HEK293 (cell line): Measurements from ENCODE around the gene PRR16.

Experiments
- CTCF ChIA-PET: fragments of 350-600 bp; formaldehyde crosslinking; extraction: SDS; loops from one replicate; lab custom pipeline; 2021; ENCODE audit warnings: antibody characterized with exemption; lab: Yijun Ruan, JAX
- POLR2A ChIA-PET: fragments of 300-600 bp; formaldehyde crosslinking; extraction: SDS; loops from one replicate; lab custom pipeline; 2020; ENCODE audit warnings: antibody characterized with exemption, inconsistent platforms; lab: Yijun Ruan, JAX
- H3K27ac ChIP-seq: fragments of 200-500 bp; sonication (Bioruptor generic); 2 replicates; pipeline ENCODE4 v1.5.1; 2014; ENCODE audit warnings: low read depth, low read length, control low read depth, inconsistent platforms; ENCODE audit errors: extremely low read depth
- H3K36me3 ChIP-seq, 2 experiments: fragments of 200-500 bp in 1 of 2; sonication (Bioruptor generic) in 1 of 2; 1 replicate in 1 of 2; 2 replicates in 1 of 2; pipeline ENCODE4 v1.5.1; 2014 to 2017; ENCODE audit warnings: inconsistent platforms in 2 of 2, low read length in 2 of 2; ENCODE audit not compliant: control insufficient read depth in 2 of 2, insufficient read depth in 1 of 2
- H3K4me1 ChIP-seq: fragments of 200-500 bp; sonication (Bioruptor generic); 2 replicates; pipeline ENCODE4 v1.5.1; 2014; ENCODE audit warnings: mild to moderate bottlenecking, low read length, inconsistent platforms; ENCODE audit not compliant: control insufficient read depth, insufficient read depth
- H3K4me3 ChIP-seq: 2 replicates; pipeline ENCODE4 v1.5.1; 2011; ENCODE audit warnings: low read depth, mild to moderate bottlenecking, control low read depth, low read length, moderate library complexity
- H3K9me3 ChIP-seq: fragments of 200-500 bp; sonication (Bioruptor generic); 2 replicates; pipeline ENCODE4 v1.5.1; 2014; ENCODE audit warnings: low read depth, low read length, inconsistent platforms; ENCODE audit not compliant: control insufficient read depth, insufficient read depth
- BCL11A ChIP-seq: fragments of 450-650 bp; formaldehyde crosslinking; IDR thresholded peaks from 2 replicates; pipeline ENCODE4 v1.5.1; 2016; ENCODE audit warnings: low read depth, missing biosample characterization, missing genetic modification characterization
- HOXD13 ChIP-seq: sonication (generic); formaldehyde crosslinking; IDR thresholded peaks from 2 replicates; pipeline ENCODE4 v1.8.0; 2022; ENCODE audit warnings: missing genetic modification reagents, borderline replicate concordance
- RBAK ChIP-seq: fragments of 450-650 bp; formaldehyde crosslinking; IDR thresholded peaks from 2 replicates; pipeline ENCODE4 v1.5.1; 2016; ENCODE audit warnings: missing biosample characterization, missing genetic modification characterization
- SALL2 ChIP-seq: fragments of 450-650 bp; formaldehyde crosslinking; IDR thresholded peaks from 2 replicates; pipeline ENCODE4 v1.5.0; 2017; ENCODE audit warnings: missing biosample characterization, mild to moderate bottlenecking, missing genetic modification characterization, borderline replicate concordance
- SP2 ChIP-seq: fragments of 450-650 bp; formaldehyde crosslinking; IDR thresholded peaks from 2 replicates; pipeline ENCODE4 v1.5.1; 2016; ENCODE audit warnings: missing biosample characterization, missing genetic modification characterization
- TRIM28 ChIP-seq: IDR thresholded peaks from 2 replicates; pipeline ENCODE4 v1.6.1; 2011; ENCODE audit warnings: low read length, control low read depth, borderline replicate concordance
- ZBTB20 ChIP-seq: fragments of 450-650 bp; formaldehyde crosslinking; IDR thresholded peaks from 2 replicates; pipeline ENCODE4 v1.5.1; 2016; ENCODE audit warnings: missing biosample characterization, missing genetic modification characterization
- ZIC2 ChIP-seq: fragments of 450-650 bp; formaldehyde crosslinking; IDR thresholded peaks from 2 replicates; pipeline ENCODE4 v1.5.1; 2016; ENCODE audit warnings: missing biosample characterization, missing genetic modification characterization
- ZNF112 ChIP-seq: fragments of 450-650 bp; formaldehyde crosslinking; IDR thresholded peaks from 2 replicates; pipeline ENCODE4 v1.5.0; 2017; ENCODE audit warnings: missing biosample characterization, missing genetic modification characterization
- ZNF184 ChIP-seq: fragments of 450-650 bp; IDR thresholded peaks from 2 replicates; pipeline ENCODE4 v1.5.1; 2018; ENCODE audit warnings: missing biosample characterization, mild to moderate bottlenecking, missing genetic modification characterization
- ZNF19 ChIP-seq: fragments of 450-650 bp; formaldehyde crosslinking; IDR thresholded peaks from 2 replicates; pipeline ENCODE4; 2016; ENCODE audit warnings: missing biosample characterization, missing genetic modification characterization, low read depth
- ZNF202 ChIP-seq: fragments of 450-650 bp; formaldehyde crosslinking; IDR thresholded peaks from 2 replicates; pipeline ENCODE4 v1.5.1; 2016; ENCODE audit warnings: missing biosample characterization, missing genetic modification characterization, borderline replicate concordance
- ZNF24 ChIP-seq: fragments of 450-650 bp; formaldehyde crosslinking; IDR thresholded peaks from 2 replicates; pipeline ENCODE4 v1.5.1; 2016; ENCODE audit warnings: missing biosample characterization, missing genetic modification characterization
- ZNF354C ChIP-seq: fragments of 450-650 bp; formaldehyde crosslinking; IDR thresholded peaks from 2 replicates; pipeline ENCODE4 v1.5.1; 2016; ENCODE audit warnings: missing biosample characterization, missing genetic modification characterization, low read depth, borderline replicate concordance
- ZNF366 ChIP-seq: fragments of 450-650 bp; formaldehyde crosslinking; conservative IDR thresholded peaks from 2 replicates; pipeline ENCODE4 v1.5.1; 2016; ENCODE audit warnings: missing biosample characterization, missing genetic modification characterization
- ZNF37A ChIP-seq: fragments of 450-650 bp; IDR thresholded peaks from 2 replicates; pipeline ENCODE4 v1.5.1; 2018; ENCODE audit warnings: missing biosample characterization, missing genetic modification characterization
- ZNF521 ChIP-seq: fragments of 450-650 bp; formaldehyde crosslinking; IDR thresholded peaks from 2 replicates; pipeline ENCODE4 v1.5.1; 2017; ENCODE audit warnings: missing biosample characterization, mild to moderate bottlenecking, missing genetic modification characterization
- ZNF544 ChIP-seq: fragments of 450-650 bp; formaldehyde crosslinking; IDR thresholded peaks from 2 replicates; pipeline ENCODE4 v1.5.0; 2017; ENCODE audit warnings: missing biosample characterization, missing genetic modification characterization
- ZNF549 ChIP-seq: fragments of 450-650 bp; IDR thresholded peaks from 2 replicates; pipeline ENCODE4 v1.5.1; 2018; ENCODE audit warnings: missing biosample characterization, missing genetic modification characterization, mild to moderate bottlenecking, inconsistent platforms, moderate library complexity
- ZNF624 ChIP-seq: fragments of 450-650 bp; formaldehyde crosslinking; IDR thresholded peaks from 2 replicates; pipeline ENCODE4 v1.5.1; 2017; ENCODE audit warnings: missing biosample characterization, missing genetic modification characterization
- ZNF664 ChIP-seq: fragments of 450-650 bp; formaldehyde crosslinking; IDR thresholded peaks from 2 replicates; pipeline ENCODE4 v1.5.1; 2016; ENCODE audit warnings: missing biosample characterization, missing genetic modification characterization
- TF ChIP-seq, protein P1 (sequence below): fragments of 450-650 bp; formaldehyde crosslinking; IDR thresholded peaks from 2 replicates; pipeline ENCODE4 v1.5.1; 2016; ENCODE audit warnings: missing biosample characterization, missing genetic modification characterization
- TF ChIP-seq, protein P2 (sequence below): fragments of 450-650 bp; formaldehyde crosslinking; IDR thresholded peaks from 2 replicates; pipeline ENCODE4 v1.5.1; 2017; ENCODE audit warnings: missing biosample characterization, mild to moderate bottlenecking, missing genetic modification characterization, moderate library complexity
- TF ChIP-seq, protein P3 (sequence below): fragments of 450-650 bp; formaldehyde crosslinking; IDR thresholded peaks from 2 replicates; pipeline ENCODE4 v1.5.1; 2016; ENCODE audit warnings: missing biosample characterization, missing genetic modification characterization
- TF ChIP-seq, protein P4 (sequence below): fragments of 450-650 bp; formaldehyde crosslinking; IDR thresholded peaks from 2 replicates; pipeline ENCODE4 v1.5.1; 2016; ENCODE audit warnings: missing biosample characterization, missing genetic modification characterization, borderline replicate concordance
- TF ChIP-seq, protein P5 (sequence below): fragments of 450-650 bp; formaldehyde crosslinking; IDR thresholded peaks from 2 replicates; pipeline ENCODE4; 2016; ENCODE audit warnings: missing biosample characterization, missing genetic modification characterization
- TF ChIP-seq, protein P6 (sequence below): fragments of 450-650 bp; formaldehyde crosslinking; IDR thresholded peaks from 2 replicates; pipeline ENCODE4 v1.5.1; 2016; ENCODE audit warnings: missing biosample characterization, missing genetic modification characterization

Gene PRR16

DNA sequence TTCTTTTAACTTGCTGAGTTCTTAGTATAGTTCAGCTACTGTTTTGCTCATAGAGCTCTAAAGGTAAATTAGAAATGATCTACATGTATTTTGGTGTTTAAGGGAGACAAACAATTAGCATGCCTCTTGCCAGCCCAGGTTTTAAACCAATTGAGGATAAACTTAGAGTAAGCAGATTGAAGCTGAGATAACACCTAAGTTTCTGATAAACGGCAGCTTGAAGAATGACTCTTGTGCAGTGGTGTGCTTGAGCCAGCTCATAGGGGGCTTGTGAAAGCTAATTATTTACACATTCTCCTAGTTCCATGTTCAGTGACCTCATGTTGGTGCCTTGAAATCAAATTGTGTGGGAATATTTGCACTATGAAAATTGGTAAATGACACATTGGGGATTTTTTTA, 193.0 kb downstream of the PRR16 start (continued):
- TF ChIP-seq ZNF549 (tag by site-specific recombination) (no peak), ZNF37A (tag by site-specific recombination) (no peak), RBAK (no peak)
- TF ChIP-seq, protein P1, sequence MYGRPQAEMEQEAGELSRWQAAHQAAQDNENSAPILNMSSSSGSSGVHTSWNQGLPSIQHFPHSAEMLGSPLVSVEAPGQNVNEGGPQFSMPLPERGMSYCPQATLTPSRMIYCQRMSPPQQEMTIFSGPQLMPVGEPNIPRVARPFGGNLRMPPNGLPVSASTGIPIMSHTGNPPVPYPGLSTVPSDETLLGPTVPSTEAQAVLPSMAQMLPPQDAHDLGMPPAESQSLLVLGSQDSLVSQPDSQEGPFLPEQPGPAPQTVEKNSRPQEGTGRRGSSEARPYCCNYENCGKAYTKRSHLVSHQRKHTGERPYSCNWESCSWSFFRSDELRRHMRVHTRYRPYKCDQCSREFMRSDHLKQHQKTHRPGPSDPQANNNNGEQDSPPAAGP (tag by site-specific recombination) = no peak
- TF ChIP-seq, all 188 proteins: peak for 0

DNA sequence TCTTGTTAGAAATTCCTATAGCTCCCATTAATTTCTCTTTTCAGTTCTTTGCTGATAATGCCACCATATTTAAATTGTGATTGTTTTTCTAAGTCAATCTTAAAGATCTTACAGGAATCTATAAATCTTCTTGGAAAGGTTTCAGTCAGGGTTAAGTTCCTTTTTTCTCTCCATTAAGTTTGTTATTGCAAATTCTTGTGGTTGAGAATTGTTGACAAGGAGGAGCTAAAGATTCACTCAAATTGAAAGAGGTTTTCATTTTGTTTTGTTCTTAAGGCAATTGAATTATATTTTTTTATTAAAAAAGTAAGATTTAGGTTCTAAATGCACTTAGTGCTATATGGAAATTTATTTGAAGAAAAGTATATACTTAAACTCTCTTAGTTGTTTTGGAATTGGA, 213.4 kb downstream of the PRR16 start:
- POLR2A ChIA-PET = no interaction called here
- CTCF ChIA-PET = interaction anchor here (0.6 kb wide), 1 partner anchor 147 kb away, joined by 3 read pairs; no protein-coding TSS in a partner anchor
- TF ChIP-seq, protein P2, sequence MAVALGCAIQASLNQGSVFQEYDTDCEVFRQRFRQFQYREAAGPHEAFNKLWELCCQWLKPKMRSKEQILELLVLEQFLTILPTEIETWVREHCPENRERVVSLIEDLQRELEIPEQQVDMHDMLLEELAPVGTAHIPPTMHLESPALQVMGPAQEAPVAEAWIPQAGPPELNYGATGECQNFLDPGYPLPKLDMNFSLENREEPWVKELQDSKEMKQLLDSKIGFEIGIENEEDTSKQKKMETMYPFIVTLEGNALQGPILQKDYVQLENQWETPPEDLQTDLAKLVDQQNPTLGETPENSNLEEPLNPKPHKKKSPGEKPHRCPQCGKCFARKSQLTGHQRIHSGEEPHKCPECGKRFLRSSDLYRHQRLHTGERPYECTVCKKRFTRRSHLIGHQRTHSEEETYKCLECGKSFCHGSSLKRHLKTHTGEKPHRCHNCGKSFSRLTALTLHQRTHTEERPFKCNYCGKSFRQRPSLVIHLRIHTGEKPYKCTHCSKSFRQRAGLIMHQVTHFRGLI (tag by site-specific recombination) = no peak
- TF ChIP-seq ZNF112 (no peak), ZBTB20 (tag by site-specific recombination) (no peak), SALL2 (tag by site-specific recombination) (no peak), ZNF664 (tag by site-specific recombination) (no peak), ZNF19 (tag by site-specific recombination) (no peak), SP2 (tag by site-specific recombination) (no peak), ZNF202 (tag by site-specific recombination) (no peak), ZNF366 (tag by site-specific recombination) (no peak), HOXD13 (CRISPR knock-in tag) (no peak), TRIM28 (no peak), ZNF544 (tag by site-specific recombination) (no peak), ZNF354C (tag by site-specific recombination) (no peak), BCL11A (tag by site-specific recombination) (no peak)
- TF ChIP-seq, protein P3, sequence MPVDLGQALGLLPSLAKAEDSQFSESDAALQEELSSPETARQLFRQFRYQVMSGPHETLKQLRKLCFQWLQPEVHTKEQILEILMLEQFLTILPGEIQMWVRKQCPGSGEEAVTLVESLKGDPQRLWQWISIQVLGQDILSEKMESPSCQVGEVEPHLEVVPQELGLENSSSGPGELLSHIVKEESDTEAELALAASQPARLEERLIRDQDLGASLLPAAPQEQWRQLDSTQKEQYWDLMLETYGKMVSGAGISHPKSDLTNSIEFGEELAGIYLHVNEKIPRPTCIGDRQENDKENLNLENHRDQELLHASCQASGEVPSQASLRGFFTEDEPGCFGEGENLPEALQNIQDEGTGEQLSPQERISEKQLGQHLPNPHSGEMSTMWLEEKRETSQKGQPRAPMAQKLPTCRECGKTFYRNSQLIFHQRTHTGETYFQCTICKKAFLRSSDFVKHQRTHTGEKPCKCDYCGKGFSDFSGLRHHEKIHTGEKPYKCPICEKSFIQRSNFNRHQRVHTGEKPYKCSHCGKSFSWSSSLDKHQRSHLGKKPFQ (tag by site-specific recombination) = no peak
- TF ChIP-seq, protein P4, sequence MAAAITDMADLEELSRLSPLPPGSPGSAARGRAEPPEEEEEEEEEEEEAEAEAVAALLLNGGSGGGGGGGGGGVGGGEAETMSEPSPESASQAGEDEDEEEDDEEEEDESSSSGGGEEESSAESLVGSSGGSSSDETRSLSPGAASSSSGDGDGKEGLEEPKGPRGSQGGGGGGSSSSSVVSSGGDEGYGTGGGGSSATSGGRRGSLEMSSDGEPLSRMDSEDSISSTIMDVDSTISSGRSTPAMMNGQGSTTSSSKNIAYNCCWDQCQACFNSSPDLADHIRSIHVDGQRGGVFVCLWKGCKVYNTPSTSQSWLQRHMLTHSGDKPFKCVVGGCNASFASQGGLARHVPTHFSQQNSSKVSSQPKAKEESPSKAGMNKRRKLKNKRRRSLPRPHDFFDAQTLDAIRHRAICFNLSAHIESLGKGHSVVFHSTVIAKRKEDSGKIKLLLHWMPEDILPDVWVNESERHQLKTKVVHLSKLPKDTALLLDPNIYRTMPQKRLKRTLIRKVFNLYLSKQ (tag by site-specific recombination) = no peak

DNA sequence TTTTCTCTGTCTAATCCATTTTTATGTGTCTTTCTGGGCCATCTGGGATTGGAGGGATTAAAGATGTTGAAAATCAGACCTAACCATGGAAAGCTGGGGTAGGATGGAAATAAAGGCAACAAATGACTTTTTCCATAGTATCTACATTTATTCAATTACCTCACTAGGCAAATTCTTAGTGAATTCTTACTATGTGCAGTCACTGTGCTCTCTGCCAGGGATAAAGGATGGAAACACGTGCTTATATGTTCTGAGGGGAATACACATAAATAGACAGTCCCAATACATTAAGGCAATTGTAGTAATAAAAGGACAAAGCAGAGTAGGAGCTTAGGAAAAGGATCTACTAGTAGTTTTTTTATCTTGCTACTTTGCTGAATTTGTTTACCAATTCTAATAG, 214.2 kb downstream of the PRR16 start:
- Histone ChIP-seq H3K4me3 (no peak overlapping the region), H3K27ac (no peak overlapping the region), H3K36me3 (no peaks in the 10 kb centered on the region), H3K9me3 (no peaks in the 10 kb centered on the region), H3K4me1 (no peaks in the 10 kb centered on the region)
- ChIA-PET CTCF (no interaction called here), POLR2A (no interaction called here)
- TF ChIP-seq ZIC2 (tag by site-specific recombination) (no peak), ZNF624 (tag by site-specific recombination) (no peak), ZNF184 (tag by site-specific recombination) (no peak), ZNF24 (tag by site-specific recombination) (no peak), ZNF521 (tag by site-specific recombination) (no peak)
- TF ChIP-seq, protein P5, sequence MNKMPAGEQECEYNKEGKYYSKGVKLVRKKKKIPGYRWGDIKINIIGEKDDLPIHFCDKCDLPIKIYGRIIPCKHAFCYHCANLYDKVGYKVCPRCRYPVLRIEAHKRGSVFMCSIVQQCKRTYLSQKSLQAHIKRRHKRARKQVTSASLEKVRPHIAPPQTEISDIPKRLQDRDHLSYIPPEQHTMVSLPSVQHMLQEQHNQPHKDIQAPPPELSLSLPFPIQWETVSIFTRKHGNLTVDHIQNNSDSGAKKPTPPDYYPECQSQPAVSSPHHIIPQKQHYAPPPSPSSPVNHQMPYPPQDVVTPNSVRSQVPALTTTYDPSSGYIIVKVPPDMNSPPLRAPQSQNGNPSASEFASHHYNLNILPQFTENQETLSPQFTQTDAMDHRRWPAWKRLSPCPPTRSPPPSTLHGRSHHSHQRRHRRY (tag by site-specific recombination) = no peak
- TF ChIP-seq, protein P6, sequence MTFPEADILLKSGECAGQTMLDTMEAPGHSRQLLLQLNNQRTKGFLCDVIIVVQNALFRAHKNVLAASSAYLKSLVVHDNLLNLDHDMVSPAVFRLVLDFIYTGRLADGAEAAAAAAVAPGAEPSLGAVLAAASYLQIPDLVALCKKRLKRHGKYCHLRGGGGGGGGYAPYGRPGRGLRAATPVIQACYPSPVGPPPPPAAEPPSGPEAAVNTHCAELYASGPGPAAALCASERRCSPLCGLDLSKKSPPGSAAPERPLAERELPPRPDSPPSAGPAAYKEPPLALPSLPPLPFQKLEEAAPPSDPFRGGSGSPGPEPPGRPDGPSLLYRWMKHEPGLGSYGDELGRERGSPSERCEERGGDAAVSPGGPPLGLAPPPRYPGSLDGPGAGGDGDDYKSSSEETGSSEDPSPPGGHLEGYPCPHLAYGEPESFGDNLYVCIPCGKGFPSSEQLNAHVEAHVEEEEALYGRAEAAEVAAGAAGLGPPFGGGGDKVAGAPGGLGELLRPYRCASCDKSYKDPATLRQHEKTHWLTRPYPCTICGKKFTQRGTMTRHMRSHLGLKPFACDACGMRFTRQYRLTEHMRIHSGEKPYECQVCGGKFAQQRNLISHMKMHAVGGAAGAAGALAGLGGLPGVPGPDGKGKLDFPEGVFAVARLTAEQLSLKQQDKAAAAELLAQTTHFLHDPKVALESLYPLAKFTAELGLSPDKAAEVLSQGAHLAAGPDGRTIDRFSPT (tag by site-specific recombination) = no peak

More for the DNA sequence above, 213.4 kb downstream of the PRR16 start:
- Histone ChIP-seq H3K4me3 (no peak overlapping the region), H3K27ac (no peak overlapping the region), H3K9me3 (no peaks in the 10 kb centered on the region), H3K36me3 (no peaks in the 10 kb centered on the region), H3K4me1 (no peaks in the 10 kb centered on the region)
